GM18526 (cell line): ENCODE measurements around the gene GORAB.

ENCODE experiments used
- POLR2A ChIP-seq: IDR thresholded peaks from 3 replicates; pipeline ENCODE4 v1.6.1; 2011; ENCODE audit not compliant: insufficient read length; ENCODE audit errors: extremely low read depth

The GORAB gene

GRCh38 chr1:170562646-170563338 is 30.8 kb downstream of the GORAB start:
- no peak for TF ChIP-seq POLR2A

GRCh38 chr1:170567214-170567613 is 35.2 kb downstream of the GORAB start:
- no peak for TF ChIP-seq POLR2A

GRCh38 chr1:170568197-170568596 is 36.2 kb downstream of the GORAB start:
- no peak for TF ChIP-seq POLR2A

GRCh38 chr1:170576980-170577379 is 45.0 kb downstream of the GORAB start:
- no peak for TF ChIP-seq POLR2A

GRCh38 chr1:170578359-170578758 is 46.4 kb downstream of the GORAB start:
- TF ChIP-seq POLR2A, result no peak

GRCh38 chr1:170580636-170581440 is 48.9 kb downstream of the GORAB start:
- no peak for TF ChIP-seq POLR2A

- TF ChIP-seq POLR2A, result no peak
Observed at GRCh38 chr1:170583186-170583585, 51.2 kb downstream of the GORAB start.

- TF ChIP-seq POLR2A, result no peak
Observed at GRCh38 chr1:170586321-170587252, 54.6 kb downstream of the GORAB start.

- no peak for TF ChIP-seq POLR2A
Observed at GRCh38 chr1:170587253-170587593, 55.3 kb downstream of the GORAB start.

GRCh38 chr1:170590921-170591705 is 59.1 kb downstream of the GORAB start:
- TF ChIP-seq POLR2A, result no peak

- TF ChIP-seq POLR2A, result no peak
Observed at GRCh38 chr1:170592591-170593111, 60.7 kb downstream of the GORAB start.

GRCh38 chr1:170593173-170594011 is 61.4 kb downstream of the GORAB start:
- TF ChIP-seq POLR2A, result no peak

GRCh38 chr1:170594066-170594626 is 62.2 kb downstream of the GORAB start:
- no peak for TF ChIP-seq POLR2A
